ENCODE measurements around the gene THRAP3.

THRAP3 gene

GRCh38 chr1:36306210-36306901 is 82.1 kb downstream of the THRAP3 start, which contains the start of gene SH3D21:
Gene SH3D21, plus strand, starts transcription at chr1:36306368. Its CDS starts 53 bp downstream, at chr1:36306421.
- peaks cover 27% of the 10 kb centered on the region for H3K36me3 ChIP-seq (ENCODE audit: insufficient read depth, low read length)
- peak within 1 kb of the TSS; percentile 63 for H3K9ac ChIP-seq (ENCODE audit: low read depth, low read length)
- peak; percentile 31; the same call in 2 of the 3 replicates for ATAC-seq (ENCODE audit: insufficient read depth, low read depth)
- peak within 1 kb of the TSS; percentile 48 for H3K27ac ChIP-seq (ENCODE audit: low read length)
- peak within 1 kb of the TSS; percentile 82 for H2AFZ ChIP-seq (ENCODE audit: low read depth, low read length)
- TF ChIP-seq EZH2 (IDR thresholded peaks at IDR 0.05; ENCODE audit: borderline replicate concordance, low read depth, low read length, severe bottlenecking): no peak
- no peak for TF ChIP-seq CTCF (IDR thresholded peaks at IDR 0.05; ENCODE audit: borderline replicate concordance, extremely low read depth, low read length, poor library complexity, severe bottlenecking)
- H3K79me2 ChIP-seq (ENCODE audit: insufficient read depth, low read length): no peaks in the 10 kb centered on the region
- peak; percentile 15 for DNase-seq
- H3K4me2 ChIP-seq (ENCODE audit: insufficient read depth, low read length): peak within 1 kb of the TSS; percentile 90
- no peaks in the 10 kb centered on the region for H3K27me3 ChIP-seq (ENCODE audit: insufficient read depth, low read length, poor library complexity)
- H3K4me1 ChIP-seq (ENCODE audit: insufficient read depth, low read length): peaks cover 23% of the 10 kb centered on the region
- peaks cover 3% of the 10 kb centered on the region; the same call in 1 of the 2 replicates for H4K20me1 ChIP-seq (ENCODE audit: insufficient read depth, low read length)
- peak within 1 kb of the TSS; percentile 20 to 66; a peak in 3 of 4 replicates for H3K4me3 ChIP-seq (ENCODE audit: low read depth in 1 of 2, low read length in 2 of 2)
- no peaks in the 10 kb centered on the region for H3K9me3 ChIP-seq (ENCODE audit: insufficient read depth, low read length, severe bottlenecking)

- no peak for TF ChIP-seq CTCF (IDR thresholded peaks at IDR 0.05; ENCODE audit: borderline replicate concordance, extremely low read depth, low read length, poor library complexity, severe bottlenecking)
- no peak for TF ChIP-seq EZH2 (IDR thresholded peaks at IDR 0.05; ENCODE audit: borderline replicate concordance, low read depth, low read length, severe bottlenecking)
- Histone ChIP-seq H3K79me2 (ENCODE audit: insufficient read depth, low read length) (no peaks in the 10 kb centered on the region), H4K20me1 (ENCODE audit: insufficient read depth, low read length) (peaks cover 3% of the 10 kb centered on the region; the same call in 1 of the 2 replicates), H3K9me3 (ENCODE audit: insufficient read depth, low read length, severe bottlenecking) (no peaks in the 10 kb centered on the region), H3K36me3 (ENCODE audit: insufficient read depth, low read length) (peaks cover 21% of the 10 kb centered on the region), H3K27me3 (ENCODE audit: insufficient read depth, low read length, poor library complexity) (no peaks in the 10 kb centered on the region), H3K9ac (ENCODE audit: low read depth, low read length) (peak overlapping the region; percentile 63), H3K4me3 (ENCODE audit: low read depth in 1 of 2, low read length in 2 of 2) (peak overlapping the region; percentile 20 to 66; a peak in 3 of 4 replicates), H3K4me1 (ENCODE audit: insufficient read depth, low read length) (peaks cover 23% of the 10 kb centered on the region), H3K27ac (ENCODE audit: low read length) (peak overlapping the region; percentile 48), H2AFZ (ENCODE audit: low read depth, low read length) (peak overlapping the region; percentile 82), H3K4me2 (ENCODE audit: insufficient read depth, low read length) (peak overlapping the region; percentile 90)
- peak; percentile 99 for ATAC-seq (ENCODE audit: insufficient read depth, low read depth)
- peak; percentile 96 for DNase-seq
Measured at GRCh38 chr1:36306902-36307456, 82.7 kb downstream of the THRAP3 start.

- Histone ChIP-seq H2AFZ (ENCODE audit: low read depth, low read length) (peak overlapping the region; percentile 82), H3K9ac (ENCODE audit: low read depth, low read length) (peak overlapping the region; percentile 63)
- TF ChIP-seq EZH2 (IDR thresholded peaks at IDR 0.05; ENCODE audit: borderline replicate concordance, low read depth, low read length, severe bottlenecking) (no peak), CTCF (IDR thresholded peaks at IDR 0.05; ENCODE audit: borderline replicate concordance, extremely low read depth, low read length, poor library complexity, severe bottlenecking) (no peak)
Measured at GRCh38 chr1:36307601-36308330, 83.5 kb downstream of the THRAP3 start.

More at GRCh38 chr1:36307601-36308330, 83.5 kb downstream of the THRAP3 start:
- Histone ChIP-seq H3K4me2 (ENCODE audit: insufficient read depth, low read length) (peak overlapping the region; percentile 90), H3K4me3 (ENCODE audit: low read depth in 1 of 2, low read length in 2 of 2) (peak overlapping the region; percentile 20 to 66; a peak in 3 of 4 replicates), H3K4me1 (ENCODE audit: insufficient read depth, low read length) (peaks cover 23% of the 10 kb centered on the region), H3K27ac (ENCODE audit: low read length) (no peak overlapping the region; the same call in 1 of the 2 replicates), H3K79me2 (ENCODE audit: insufficient read depth, low read length) (no peaks in the 10 kb centered on the region), H3K27me3 (ENCODE audit: insufficient read depth, low read length, poor library complexity) (no peaks in the 10 kb centered on the region), H3K36me3 (ENCODE audit: insufficient read depth, low read length) (peaks cover 13% of the 10 kb centered on the region), H3K9me3 (ENCODE audit: insufficient read depth, low read length, severe bottlenecking) (no peaks in the 10 kb centered on the region), H4K20me1 (ENCODE audit: insufficient read depth, low read length) (0 out of 2 replicates have a peak, but pooled peaks cover 3% of the 10 kb centered on the region)
- DNase-seq (no peak), ATAC-seq (ENCODE audit: insufficient read depth, low read depth) (no peak)
